Measurements from ENCODE around the gene IRF2BP2. TPM values are rescaled to one million over a fixed set of nuclear protein-coding genes. Genes with fewer than 3 reads are reported as not detected.
"Not testable (repeated sequence)": the region's sequence is repeated elsewhere in the genome, so short reads cannot be mapped to it uniquely, and the experiment has no call there.

The IRF2BP2 gene
- total RNA-seq, 1 donor from 2014 or later = 126 TPM

GRCh38 chr1:234597894-234598293, 12.1 kb downstream of the IRF2BP2 start:
- TF ChIP-seq, protein P1, sequence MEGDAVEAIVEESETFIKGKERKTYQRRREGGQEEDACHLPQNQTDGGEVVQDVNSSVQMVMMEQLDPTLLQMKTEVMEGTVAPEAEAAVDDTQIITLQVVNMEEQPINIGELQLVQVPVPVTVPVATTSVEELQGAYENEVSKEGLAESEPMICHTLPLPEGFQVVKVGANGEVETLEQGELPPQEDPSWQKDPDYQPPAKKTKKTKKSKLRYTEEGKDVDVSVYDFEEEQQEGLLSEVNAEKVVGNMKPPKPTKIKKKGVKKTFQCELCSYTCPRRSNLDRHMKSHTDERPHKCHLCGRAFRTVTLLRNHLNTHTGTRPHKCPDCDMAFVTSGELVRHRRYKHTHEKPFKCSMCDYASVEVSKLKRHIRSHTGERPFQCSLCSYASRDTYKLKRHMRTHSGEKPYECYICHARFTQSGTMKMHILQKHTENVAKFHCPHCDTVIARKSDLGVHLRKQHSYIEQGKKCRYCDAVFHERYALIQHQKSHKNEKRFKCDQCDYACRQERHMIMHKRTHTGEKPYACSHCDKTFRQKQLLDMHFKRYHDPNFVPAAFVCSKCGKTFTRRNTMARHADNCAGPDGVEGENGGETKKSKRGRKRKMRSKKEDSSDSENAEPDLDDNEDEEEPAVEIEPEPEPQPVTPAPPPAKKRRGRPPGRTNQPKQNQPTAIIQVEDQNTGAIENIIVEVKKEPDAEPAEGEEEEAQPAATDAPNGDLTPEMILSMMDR (IDR thresholded peaks at IDR 0.05; ENCODE audit: borderline replicate concordance) = peak; percentile 77
- H3K27me3 ChIP-seq (ENCODE audit: low read depth) = no peaks in the 10 kb centered on the region
- no peaks in the 10 kb centered on the region for H3K36me3 ChIP-seq
- peak overlapping the region; percentile 100 for H3K27ac ChIP-seq (replicated peaks)
- no peak overlapping the region for H3K4me3 ChIP-seq
- H3K9me3 ChIP-seq (replicated peaks) = no peaks in the 10 kb centered on the region
- DNase-seq = peak; percentile 38
- intact Hi-C loops (cut with micrococcal nuclease) = no loop called here
- peaks cover 46% of the 10 kb centered on the region for H3K4me1 ChIP-seq

- DNase-seq = no peak
- no peaks in the 10 kb centered on the region for H3K9me3 ChIP-seq (replicated peaks)
- no peaks in the 10 kb centered on the region for H3K27me3 ChIP-seq (ENCODE audit: low read depth)
- H3K4me3 ChIP-seq = no peak overlapping the region
- peaks cover 26% of the 10 kb centered on the region for H3K4me1 ChIP-seq
- H3K27ac ChIP-seq (replicated peaks) = no peak overlapping the region
- no peaks in the 10 kb centered on the region for H3K36me3 ChIP-seq
- TF ChIP-seq, protein P1 (IDR thresholded peaks at IDR 0.05; ENCODE audit: borderline replicate concordance) = no peak
- intact Hi-C loops (cut with micrococcal nuclease) = no loop called here
These were observed 14.1 kb downstream of the IRF2BP2 start for GRCh38 chr1:234595899-234596298.

GRCh38 chr1:234594575-234594974, 15.4 kb downstream of the IRF2BP2 start:
- peaks cover 29% of the 10 kb centered on the region for H3K4me1 ChIP-seq
- DNase-seq; H3K9me3 ChIP-seq (replicated peaks); H3K4me3 ChIP-seq; H3K36me3 ChIP-seq; H3K27ac ChIP-seq (replicated peaks); H3K27me3 ChIP-seq (ENCODE audit: low read depth): not testable (repeated sequence)
- intact Hi-C loops (cut with micrococcal nuclease) = loop anchor here (5.0 kb wide), 1 partner anchor 97 kb away; no protein-coding TSS in a partner anchor

- no peak overlapping the region for H3K27ac ChIP-seq (replicated peaks)
- no peaks in the 10 kb centered on the region for H3K9me3 ChIP-seq (replicated peaks)
- no peaks in the 10 kb centered on the region for H3K27me3 ChIP-seq (ENCODE audit: low read depth)
- DNase-seq = no peak
- TF ChIP-seq, protein P1 (IDR thresholded peaks at IDR 0.05; ENCODE audit: borderline replicate concordance) = no peak
- intact Hi-C loops (cut with micrococcal nuclease) = loop anchor here (5.0 kb wide), 1 partner anchor 97 kb away; no protein-coding TSS in a partner anchor
- H3K4me3 ChIP-seq = no peak overlapping the region
- H3K4me1 ChIP-seq = peaks cover 30% of the 10 kb centered on the region
- H3K36me3 ChIP-seq = no peaks in the 10 kb centered on the region
These were observed 16.0 kb downstream of the IRF2BP2 start for GRCh38 chr1:234593771-234594504.

GRCh38 chr1:234593109-234593508, 16.9 kb downstream of the IRF2BP2 start:
- Histone ChIP-seq H3K27ac (replicated peaks) (no peak overlapping the region), H3K36me3 (no peaks in the 10 kb centered on the region), H3K9me3 (replicated peaks) (no peaks in the 10 kb centered on the region), H3K27me3 (ENCODE audit: low read depth) (no peaks in the 10 kb centered on the region), H3K4me3 (no peak overlapping the region), H3K4me1 (peaks cover 22% of the 10 kb centered on the region)
- DNase-seq = no peak
- TF ChIP-seq, protein P1 (IDR thresholded peaks at IDR 0.05; ENCODE audit: borderline replicate concordance) = no peak
- intact Hi-C loops (cut with micrococcal nuclease) = loop anchor here (5.0 kb wide), 1 partner anchor 96 kb away; no protein-coding TSS in a partner anchor

- DNase-seq = no peak
- Histone ChIP-seq H3K36me3 (no peaks in the 10 kb centered on the region), H3K4me1 (peaks cover 19% of the 10 kb centered on the region), H3K4me3 (no peak overlapping the region), H3K27me3 (ENCODE audit: low read depth) (no peaks in the 10 kb centered on the region), H3K9me3 (replicated peaks) (no peaks in the 10 kb centered on the region), H3K27ac (replicated peaks) (no peak overlapping the region)
- TF ChIP-seq, protein P1 (IDR thresholded peaks at IDR 0.05; ENCODE audit: borderline replicate concordance) = no peak
- intact Hi-C loops (cut with micrococcal nuclease) = loop anchor here (5.0 kb wide), 1 partner anchor 95 kb away; no protein-coding TSS in a partner anchor
These were observed 17.7 kb downstream of the IRF2BP2 start for GRCh38 chr1:234592240-234592639.
